Measurements from ENCODE around the gene C19orf44.

DNA sequence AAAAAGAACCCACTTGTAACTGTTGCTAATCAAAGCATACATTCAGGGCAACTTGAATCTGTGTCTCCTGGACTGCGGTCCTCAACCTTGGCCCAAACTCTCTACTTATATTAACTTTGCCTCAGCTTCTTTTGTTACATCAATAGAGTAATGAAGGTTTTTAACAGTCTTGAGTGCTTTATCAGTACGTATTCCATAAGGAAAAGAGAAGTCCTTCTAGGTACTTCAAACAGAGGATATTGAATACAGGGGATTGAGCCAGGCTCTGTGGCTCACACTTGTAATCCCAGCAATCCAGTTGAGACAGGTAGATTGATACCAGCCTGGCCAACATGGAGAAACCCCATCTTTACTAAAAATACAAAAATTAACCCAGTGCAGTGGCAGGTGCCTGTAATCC lies 23.2 kb upstream of the C19orf44 start:
- TF ChIP-seq MYC (IDR thresholded peaks at IDR 0.05; ENCODE audit: low read depth, low read length) (no peak), POLR2A (IDR thresholded peaks at IDR 0.05; ENCODE audit: extremely low read depth, insufficient read length) (no peak), MAX (IDR thresholded peaks at IDR 0.05; ENCODE audit: low read depth, low read length) (no peak)
- TF ChIP-seq, protein P1, sequence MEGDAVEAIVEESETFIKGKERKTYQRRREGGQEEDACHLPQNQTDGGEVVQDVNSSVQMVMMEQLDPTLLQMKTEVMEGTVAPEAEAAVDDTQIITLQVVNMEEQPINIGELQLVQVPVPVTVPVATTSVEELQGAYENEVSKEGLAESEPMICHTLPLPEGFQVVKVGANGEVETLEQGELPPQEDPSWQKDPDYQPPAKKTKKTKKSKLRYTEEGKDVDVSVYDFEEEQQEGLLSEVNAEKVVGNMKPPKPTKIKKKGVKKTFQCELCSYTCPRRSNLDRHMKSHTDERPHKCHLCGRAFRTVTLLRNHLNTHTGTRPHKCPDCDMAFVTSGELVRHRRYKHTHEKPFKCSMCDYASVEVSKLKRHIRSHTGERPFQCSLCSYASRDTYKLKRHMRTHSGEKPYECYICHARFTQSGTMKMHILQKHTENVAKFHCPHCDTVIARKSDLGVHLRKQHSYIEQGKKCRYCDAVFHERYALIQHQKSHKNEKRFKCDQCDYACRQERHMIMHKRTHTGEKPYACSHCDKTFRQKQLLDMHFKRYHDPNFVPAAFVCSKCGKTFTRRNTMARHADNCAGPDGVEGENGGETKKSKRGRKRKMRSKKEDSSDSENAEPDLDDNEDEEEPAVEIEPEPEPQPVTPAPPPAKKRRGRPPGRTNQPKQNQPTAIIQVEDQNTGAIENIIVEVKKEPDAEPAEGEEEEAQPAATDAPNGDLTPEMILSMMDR (IDR thresholded peaks at IDR 0.05; ENCODE audit: low read depth, low read length), result no peak
